ENCODE results near the gene GRAMD1C.
A peak's percentile ranks its signal among the peaks of the same experiment; 100 is the strongest.

- TF ChIP-seq, protein P1, sequence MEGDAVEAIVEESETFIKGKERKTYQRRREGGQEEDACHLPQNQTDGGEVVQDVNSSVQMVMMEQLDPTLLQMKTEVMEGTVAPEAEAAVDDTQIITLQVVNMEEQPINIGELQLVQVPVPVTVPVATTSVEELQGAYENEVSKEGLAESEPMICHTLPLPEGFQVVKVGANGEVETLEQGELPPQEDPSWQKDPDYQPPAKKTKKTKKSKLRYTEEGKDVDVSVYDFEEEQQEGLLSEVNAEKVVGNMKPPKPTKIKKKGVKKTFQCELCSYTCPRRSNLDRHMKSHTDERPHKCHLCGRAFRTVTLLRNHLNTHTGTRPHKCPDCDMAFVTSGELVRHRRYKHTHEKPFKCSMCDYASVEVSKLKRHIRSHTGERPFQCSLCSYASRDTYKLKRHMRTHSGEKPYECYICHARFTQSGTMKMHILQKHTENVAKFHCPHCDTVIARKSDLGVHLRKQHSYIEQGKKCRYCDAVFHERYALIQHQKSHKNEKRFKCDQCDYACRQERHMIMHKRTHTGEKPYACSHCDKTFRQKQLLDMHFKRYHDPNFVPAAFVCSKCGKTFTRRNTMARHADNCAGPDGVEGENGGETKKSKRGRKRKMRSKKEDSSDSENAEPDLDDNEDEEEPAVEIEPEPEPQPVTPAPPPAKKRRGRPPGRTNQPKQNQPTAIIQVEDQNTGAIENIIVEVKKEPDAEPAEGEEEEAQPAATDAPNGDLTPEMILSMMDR (conservative IDR thresholded peaks at IDR 0.05 in 1 of 2, IDR thresholded peaks at IDR 0.05 in 1 of 2; ENCODE audit: low read depth in 1 of 2, low read length in 2 of 2) = peak; percentile 60 to 62
- TF ChIP-seq EZH2 (IDR thresholded peaks at IDR 0.05; ENCODE audit: low read length, missing control alignments) = no peak
Observed at GRCh38 chr3:113912552-113913236, 74.1 kb downstream of the GRAMD1C start.
